Left forelimb (tissue), 1 donor: ENCODE data around the gene CTTNBP2NL.

Experiments used
- DNase-seq: peaks from one replicate; pipeline ENCODE4 v3.0.0-alpha.2; 2018; ENCODE audit warnings: low spot score

CTTNBP2NL gene

DNA sequence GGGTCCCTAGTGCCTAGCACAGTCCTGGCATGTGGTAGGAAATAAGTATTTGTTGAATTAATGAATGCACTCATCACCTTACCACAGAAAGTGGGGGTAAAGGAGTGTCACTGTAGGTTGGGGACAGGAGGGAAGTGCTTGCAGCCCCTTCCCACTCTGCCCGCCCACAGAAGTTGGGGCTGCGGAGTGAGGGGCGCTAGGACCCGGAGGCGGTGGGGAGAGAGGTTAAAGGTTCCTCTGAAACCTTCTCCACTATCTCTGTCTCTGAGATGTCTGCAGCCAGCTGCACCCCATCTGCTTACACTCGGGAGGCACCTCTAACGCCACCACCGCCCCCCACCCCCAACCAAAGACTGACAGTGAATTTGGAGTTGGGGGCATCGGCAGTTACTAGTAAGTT is 111.3 kb downstream of the CTTNBP2NL start:
- no peak for DNase-seq

DNA sequence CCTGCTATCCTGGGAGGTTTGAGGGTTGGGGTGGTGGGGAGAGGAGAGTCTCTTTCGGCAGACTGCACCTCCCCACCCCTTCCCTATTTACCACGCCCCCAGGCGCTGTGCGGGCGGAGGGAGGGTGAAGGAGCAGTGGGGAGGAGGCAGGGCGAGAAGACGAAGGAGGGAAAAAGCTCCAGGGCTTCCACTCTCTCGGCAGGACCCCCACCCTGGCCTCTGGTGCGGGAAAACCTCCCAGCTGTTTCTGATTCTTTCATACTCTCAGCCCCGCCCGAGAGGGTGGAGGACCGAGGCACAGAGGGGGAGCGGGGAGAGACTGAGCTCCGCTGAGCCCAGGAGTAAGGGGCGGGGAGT is 111.9 kb downstream of the CTTNBP2NL start:
- DNase-seq, result no peak

DNA sequence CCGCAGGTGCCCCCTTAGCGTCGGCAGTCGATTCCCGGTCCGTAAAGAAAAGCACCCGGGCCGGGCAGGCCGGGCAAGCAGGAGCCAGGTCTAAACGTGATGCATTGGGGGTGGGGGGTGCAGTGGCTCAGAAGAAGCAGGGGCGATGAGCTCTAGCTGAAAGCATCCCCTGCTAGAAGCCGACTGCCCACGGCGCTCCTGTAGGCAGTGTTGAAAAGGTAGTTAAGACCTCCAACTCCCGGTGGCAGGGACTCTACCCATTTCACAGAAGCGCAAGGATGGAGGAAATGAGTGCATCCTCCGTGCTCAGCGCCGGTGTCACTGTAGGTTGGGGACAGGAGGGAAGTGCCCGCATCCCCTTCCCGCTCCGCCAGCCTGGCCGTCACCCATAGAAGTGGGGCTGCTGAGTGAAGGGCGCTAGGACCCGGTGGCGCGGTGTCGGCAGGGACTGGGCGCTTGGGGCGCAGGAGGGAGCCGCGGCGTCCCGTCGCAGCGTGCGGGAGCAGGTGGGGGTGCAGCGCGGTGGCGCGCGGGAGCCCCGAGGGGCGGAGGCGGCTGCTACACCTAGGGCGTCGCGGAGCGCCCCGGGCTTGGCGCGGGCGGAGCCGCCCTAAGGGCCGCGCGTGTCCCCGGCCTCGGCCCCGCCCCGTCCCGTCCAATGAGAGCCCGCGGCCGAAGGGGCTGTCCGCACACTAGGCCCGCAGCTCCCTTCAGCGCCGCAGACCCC is 112.4 kb downstream of the CTTNBP2NL start, which contains the start of gene WNT2B:
Gene WNT2B (plus strand): TSS at position 688 of the 727 bp plus-strand sequence. CDS start 298 bp downstream, outside the sequence.
- DNase-seq, result no peak

DNA sequence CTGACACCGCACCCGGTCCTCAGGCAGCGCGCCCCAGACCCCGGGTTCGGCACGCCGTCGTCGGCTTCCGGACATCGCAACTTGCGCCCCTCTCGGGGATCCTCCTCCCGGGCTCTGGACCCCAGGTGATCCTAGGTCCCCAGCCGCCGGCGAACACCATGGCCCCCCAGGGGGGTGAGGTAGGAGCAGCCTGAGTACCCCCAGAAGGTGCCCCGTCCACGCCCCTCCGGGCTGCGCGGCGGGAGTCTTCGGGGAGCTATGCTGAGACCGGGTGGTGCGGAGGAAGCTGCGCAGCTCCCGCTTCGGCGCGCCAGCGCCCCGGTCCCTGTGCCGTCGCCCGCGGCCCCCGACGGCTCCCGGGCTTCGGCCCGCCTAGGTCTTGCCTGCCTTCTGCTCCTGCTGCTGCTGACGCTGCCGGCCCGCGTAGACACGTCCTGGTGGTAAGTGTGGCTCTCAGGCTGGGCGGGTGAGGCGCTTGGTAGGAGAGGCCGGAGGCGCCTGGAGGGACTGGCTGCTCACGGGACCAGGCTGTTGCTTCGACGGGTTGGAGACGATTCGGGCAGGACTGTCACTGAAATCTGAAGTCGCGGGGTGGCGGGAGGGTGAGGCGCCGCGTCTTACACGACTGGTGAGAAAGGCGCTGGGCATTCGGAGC is 113.1 kb downstream of the CTTNBP2NL start:
- DNase-seq, result no peak

DNA sequence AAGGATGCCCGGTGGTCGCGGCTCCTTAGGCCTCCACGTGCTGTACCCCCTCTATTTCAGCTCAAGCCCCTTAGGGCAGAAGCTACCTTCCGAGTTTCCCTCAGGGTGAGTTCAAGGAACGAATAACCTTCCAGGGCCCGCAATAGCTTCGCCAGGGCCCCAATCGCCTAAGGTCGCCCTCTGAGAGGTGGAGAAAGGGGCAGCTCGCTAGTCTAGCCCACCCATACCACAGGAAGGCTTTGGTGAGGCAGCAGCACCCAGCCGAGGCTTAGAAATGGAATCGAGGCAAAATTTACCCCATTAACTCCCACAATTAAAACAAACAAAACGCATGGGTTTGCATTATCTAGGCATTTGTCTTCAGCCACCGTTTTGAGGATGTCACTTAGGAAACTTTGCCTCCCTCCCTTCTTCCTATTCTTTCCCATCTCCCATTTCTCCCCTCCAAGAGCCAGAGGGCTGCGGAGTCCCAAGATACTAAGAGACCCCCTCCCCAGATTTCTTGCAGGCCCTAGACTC is 113.7 kb downstream of the CTTNBP2NL start:
- DNase-seq, result no peak

DNA sequence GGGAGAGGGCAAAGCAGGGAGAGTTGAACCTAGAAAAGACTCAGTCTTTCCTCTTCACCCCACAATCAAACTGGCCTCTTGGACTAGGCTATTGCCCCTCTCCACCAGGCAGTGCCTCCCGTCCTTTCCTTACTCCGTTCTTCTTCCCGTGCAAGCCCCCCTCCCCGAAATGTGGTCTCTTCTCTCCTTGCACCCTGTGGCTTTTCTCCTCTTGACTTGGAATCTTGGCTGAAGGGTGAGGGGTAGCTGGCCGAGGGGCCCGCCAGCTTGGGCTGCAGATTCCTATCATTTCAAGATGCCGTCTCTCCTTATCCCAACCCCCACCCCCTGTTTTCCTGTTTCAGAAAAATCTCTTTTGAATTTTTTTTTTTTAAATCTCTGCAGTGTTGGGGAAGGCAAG is 114.3 kb downstream of the CTTNBP2NL start:
- DNase-seq, result no peak
